GM13977 (cell line): ENCODE measurements around the gene KRTAP19-3.

Source experiments
- DNase-seq: peaks from one replicate; pipeline ENCODE4 v3.0.0; 2012; ENCODE audit warnings: low spot score
- CTCF ChIP-seq: IDR thresholded peaks from 2 replicates; pipeline ENCODE4 v1.5.1; 2012; ENCODE audit warnings: mild to moderate bottlenecking, control low read depth; ENCODE audit not compliant: insufficient read depth; ENCODE audit errors: extremely low read depth, missing control alignments
- in situ Hi-C: fragments of 300-500 bp; cut with MboI; formaldehyde crosslinking; loops from one replicate; pipeline ENCODE4 v1.12.0; 2022; ENCODE audit warnings: low sequenced_read_pairs, low pct_unique_long_range_greater_than_20kb, mixed read lengths, inconsistent platforms; ENCODE audit not compliant: unreplicated experiment

Gene KRTAP19-3

DNA sequence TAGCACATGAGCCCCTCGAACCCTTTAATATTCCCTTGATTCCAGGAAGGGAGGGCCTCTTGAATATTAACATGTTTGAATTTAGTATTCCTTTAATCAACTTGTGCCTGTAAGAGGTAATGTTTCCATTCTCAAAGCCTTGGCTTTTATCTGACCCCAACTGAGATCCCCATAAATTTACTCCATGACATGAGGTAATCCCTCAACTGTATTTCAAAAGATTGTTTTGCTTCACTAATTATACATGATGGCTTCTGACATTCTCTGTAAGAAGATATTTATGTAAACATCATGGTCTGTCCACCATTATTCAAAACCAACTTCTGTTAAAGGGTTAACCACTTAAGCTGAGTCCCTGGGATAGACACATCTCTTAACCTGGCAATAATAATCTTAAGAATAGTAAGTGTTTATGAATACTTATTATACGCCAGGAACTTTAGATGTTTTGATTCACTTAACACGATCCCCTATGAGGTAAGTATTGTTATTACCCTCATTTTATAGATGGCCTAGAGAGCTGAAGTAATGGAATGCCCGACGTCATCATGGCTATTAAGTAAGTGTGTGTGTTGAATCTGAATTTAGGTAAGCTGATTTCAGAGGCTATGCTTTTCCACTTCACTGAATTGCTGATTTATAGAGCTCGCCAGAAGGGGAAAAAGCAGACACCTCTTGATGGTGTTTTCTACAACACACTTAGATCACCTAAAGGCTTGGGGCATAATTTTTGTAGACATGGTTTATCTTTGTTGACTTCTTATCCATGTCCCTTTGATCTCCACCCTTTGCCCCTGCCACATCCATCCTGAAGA lies 22.7 kb downstream of the KRTAP19-3 start:
- TF ChIP-seq CTCF, result no peak
- in situ Hi-C loops, result loop anchor here (25.0 kb wide), 1 partner anchor 107 kb away; the partner anchor contains the start of gene KRTAP13-2
- no peak for DNase-seq

GRCh38 chr21:30463713-30464112 lies 28.1 kb downstream of the KRTAP19-3 start:
- in situ Hi-C loops, result loop anchor here (25.0 kb wide), 1 partner anchor 101 kb away; the partner anchor contains the start of gene KRTAP13-2
- no peak for TF ChIP-seq CTCF
- DNase-seq, result no peak

GRCh38 chr21:30448514-30448913 lies 43.3 kb downstream of the KRTAP19-3 start:
- TF ChIP-seq CTCF, result no peak
- in situ Hi-C loops, result no loop called here
- no peak for DNase-seq

DNA sequence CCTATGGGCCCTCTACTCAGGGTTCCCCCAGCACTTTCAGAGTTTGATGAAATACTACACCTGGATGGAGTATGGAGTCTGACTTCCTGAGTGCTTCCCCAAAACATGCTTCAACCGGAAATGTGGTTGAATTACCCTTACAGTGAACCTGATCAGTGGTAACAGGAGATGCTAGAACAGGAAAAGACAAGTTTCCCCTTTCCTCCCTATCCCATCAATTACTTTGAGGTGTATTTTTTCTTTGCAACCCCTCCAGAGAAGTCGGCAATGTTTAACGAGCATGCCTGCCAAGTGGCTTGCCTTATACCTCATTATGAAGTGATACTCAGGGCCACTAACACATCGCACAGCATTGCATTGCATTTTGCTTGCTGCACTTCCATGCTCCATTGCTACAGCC lies 44.8 kb downstream of the KRTAP19-3 start:
- in situ Hi-C loops, result no loop called here
- no peak for TF ChIP-seq CTCF
- DNase-seq, result no peak

- no peak for DNase-seq
- TF ChIP-seq CTCF, result no peak
- in situ Hi-C loops, result no loop called here
These were observed 47.6 kb downstream of the KRTAP19-3 start for GRCh38 chr21:30444204-30444603.

- in situ Hi-C loops, result no loop called here
- TF ChIP-seq CTCF, result no peak
- no peak for DNase-seq
These were observed 48.6 kb downstream of the KRTAP19-3 start for GRCh38 chr21:30443226-30443625.
